ENCODE data around the gene CLEC18A. TPM values are rescaled to one million over a fixed set of nuclear protein-coding genes. Genes with fewer than 3 reads are reported as not detected.
"Not testable (repeated sequence)": the region's sequence is repeated elsewhere in the genome, so short reads cannot be mapped to it uniquely, and the experiment has no call there.

CLEC18A gene
- total and polyA plus RNA-seq, 8 donors, result 0.28 to 5.5 (median 0.68) TPM

DNA sequence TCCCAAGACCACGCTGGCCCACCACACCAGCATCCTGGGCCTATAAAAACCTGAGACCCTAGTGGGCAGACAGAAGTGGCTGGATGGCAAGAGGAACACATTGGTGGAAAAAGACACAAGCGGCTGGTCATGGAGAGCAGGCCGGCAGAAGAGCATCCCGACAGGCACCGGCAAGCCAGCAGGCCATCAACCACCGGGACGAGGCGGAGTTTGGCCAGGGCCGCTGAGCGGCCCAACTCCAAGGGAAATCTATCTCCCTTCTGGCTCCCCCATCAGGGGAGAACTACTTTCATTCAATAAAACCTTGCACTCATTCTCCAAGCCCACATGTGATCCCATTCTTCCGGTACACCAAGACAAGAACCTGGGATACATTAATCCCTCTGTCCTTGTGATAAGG lies 61.8 kb downstream of the CLEC18A start:
- H3K9me3 ChIP-seq; ATAC-seq; H3K4me1 ChIP-seq; H3K27ac ChIP-seq; H3K4me3 ChIP-seq; DNase-seq; intact Hi-C loops (cut with DNase I); H3K27me3 ChIP-seq; FAIRE-seq: not testable (repeated sequence)
- 96% methylated on average over 11 of the region's 11 CpGs for WGBS, 2 donors
- H3K36me3 ChIP-seq, result peaks cover 0 to 33% (median 4%) of the 10 kb centered on the region in 3 donors

Small RNAs within 50 kb of the gene (microRNA-seq; reads per million reads assigned to microRNA genes)
- 1,553 to 2,818 reads per million in 2 donors for gene MIR140

Other genes starting within 250 kb of the CLEC18A start
- 1 to 10 TPM; 1.2 to 6.0 (median 4.9) TPM for gene NQO1, start 224.8 kb upstream of the CLEC18A start, total RNA-seq
- 1 to 10 TPM; 3.8 to 7.3 TPM for gene NQO1, start 224.8 kb upstream of the CLEC18A start, polyA plus RNA-seq
- gene NOB1, start 196.4 kb upstream of the CLEC18A start, total RNA-seq, result 100 to 1,000 TPM in 2 of 6 donors, 10 to 100 TPM in 4; 34.8 to 123 (median 64.7) TPM
- gene NOB1, start 196.4 kb upstream of the CLEC18A start, polyA plus RNA-seq, result 10 to 100 TPM; 33.4 to 35.8 TPM
- gene WWP2, start 189.0 kb upstream of the CLEC18A start, total RNA-seq, result 10 to 100 TPM; 33.9 to 50.4 (median 35.4) TPM
- 10 to 100 TPM; 27.4 to 35.5 TPM for gene WWP2, start 189.0 kb upstream of the CLEC18A start, polyA plus RNA-seq
- gene PDPR, start 163.0 kb downstream of the CLEC18A start, total RNA-seq, result 10 to 100 TPM in 3 of 6 donors, 1 to 10 TPM in 3; 9.1 to 15.2 (median 11.3) TPM
- 10 to 100 TPM in 1 of 2 donors, 1 to 10 TPM in 1; 6.8 to 11.1 TPM for gene PDPR, start 163.0 kb downstream of the CLEC18A start, polyA plus RNA-seq
- gene CLEC18C, start 222.5 kb downstream of the CLEC18A start, total RNA-seq, result under 1 TPM in 4 of 6 donors, not detected in 2; 0.19 to 0.43 (median 0.32) TPM
- gene CLEC18C, start 222.5 kb downstream of the CLEC18A start, polyA plus RNA-seq, result 1 to 10 TPM in 1 of 2 donors, under 1 TPM in 1; 0.35 to 1.3 TPM